K562 treated with DMSO at 1 percent for 12 hours (cell line): ENCODE results near the gene MORF4L2. TPM values are rescaled to one million over a fixed set of nuclear protein-coding genes. Genes with fewer than 3 reads are reported as not detected.

Source experiments
- total RNA-seq: library from RNA; unstranded; fragments of 300-600 nt; gene quantifications from 2 replicates; pipeline ENCODE4 v1.2.3, GENCODE V29; 2022; ENCODE audit not compliant: insufficient read depth

Gene MORF4L2, protein sequence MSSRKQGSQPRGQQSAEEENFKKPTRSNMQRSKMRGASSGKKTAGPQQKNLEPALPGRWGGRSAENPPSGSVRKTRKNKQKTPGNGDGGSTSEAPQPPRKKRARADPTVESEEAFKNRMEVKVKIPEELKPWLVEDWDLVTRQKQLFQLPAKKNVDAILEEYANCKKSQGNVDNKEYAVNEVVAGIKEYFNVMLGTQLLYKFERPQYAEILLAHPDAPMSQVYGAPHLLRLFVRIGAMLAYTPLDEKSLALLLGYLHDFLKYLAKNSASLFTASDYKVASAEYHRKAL
- total RNA-seq = 231 and 406 TPM in 2 replicates

DNA sequence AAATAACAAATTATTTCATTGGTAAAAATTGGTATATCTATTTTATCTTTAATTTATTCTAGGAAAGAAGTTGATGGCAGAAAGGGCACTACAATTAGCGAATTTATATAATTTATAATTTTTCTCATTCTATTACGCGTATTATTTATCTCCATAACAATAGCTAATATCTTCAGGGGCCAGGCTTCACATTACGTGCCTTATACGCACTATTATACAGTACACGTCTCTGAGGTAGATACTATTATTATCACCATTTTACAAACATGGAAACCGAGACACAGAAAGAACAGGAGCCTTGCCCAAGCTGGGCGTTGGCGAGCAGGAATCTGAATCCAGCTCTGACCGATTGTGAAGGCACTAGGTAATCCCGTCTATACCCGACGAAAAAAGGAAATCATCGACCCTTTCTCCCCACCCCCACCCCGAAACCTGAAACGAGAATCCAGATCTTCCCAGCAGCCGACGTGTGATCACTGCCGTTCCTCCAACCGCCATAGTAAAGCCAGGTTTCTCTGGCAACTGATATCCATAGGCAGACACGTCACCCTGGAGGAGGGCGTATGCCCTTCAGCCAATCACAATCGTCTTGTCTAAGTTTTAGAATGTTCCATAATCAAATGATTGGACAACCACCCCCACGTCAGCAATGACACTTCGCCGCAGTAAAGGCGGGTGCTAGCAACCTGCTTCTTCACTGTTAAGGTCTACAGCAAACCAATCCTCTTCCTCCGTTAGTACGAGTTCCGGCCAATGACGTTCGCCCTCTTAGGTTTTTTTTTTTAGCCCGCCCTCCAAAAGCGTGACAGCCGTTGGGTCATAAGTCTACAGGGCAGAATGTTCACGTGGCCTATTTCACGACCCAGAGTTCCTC, at the start of gene MORF4L2:
TSS of gene MORF4L2 (minus strand) at position 501 of the 874 bp plus-strand sequence. CDS start 9,672 bp downstream, outside the sequence.

GRCh38 chrX:103710609-103711008, 24.1 kb upstream of the MORF4L2 start, which contains the start of gene TMEM31:
TMEM31 (plus strand) TSS chrX:103710909; CDS start chrX:103712259, 1,350 bp downstream.

DNA sequence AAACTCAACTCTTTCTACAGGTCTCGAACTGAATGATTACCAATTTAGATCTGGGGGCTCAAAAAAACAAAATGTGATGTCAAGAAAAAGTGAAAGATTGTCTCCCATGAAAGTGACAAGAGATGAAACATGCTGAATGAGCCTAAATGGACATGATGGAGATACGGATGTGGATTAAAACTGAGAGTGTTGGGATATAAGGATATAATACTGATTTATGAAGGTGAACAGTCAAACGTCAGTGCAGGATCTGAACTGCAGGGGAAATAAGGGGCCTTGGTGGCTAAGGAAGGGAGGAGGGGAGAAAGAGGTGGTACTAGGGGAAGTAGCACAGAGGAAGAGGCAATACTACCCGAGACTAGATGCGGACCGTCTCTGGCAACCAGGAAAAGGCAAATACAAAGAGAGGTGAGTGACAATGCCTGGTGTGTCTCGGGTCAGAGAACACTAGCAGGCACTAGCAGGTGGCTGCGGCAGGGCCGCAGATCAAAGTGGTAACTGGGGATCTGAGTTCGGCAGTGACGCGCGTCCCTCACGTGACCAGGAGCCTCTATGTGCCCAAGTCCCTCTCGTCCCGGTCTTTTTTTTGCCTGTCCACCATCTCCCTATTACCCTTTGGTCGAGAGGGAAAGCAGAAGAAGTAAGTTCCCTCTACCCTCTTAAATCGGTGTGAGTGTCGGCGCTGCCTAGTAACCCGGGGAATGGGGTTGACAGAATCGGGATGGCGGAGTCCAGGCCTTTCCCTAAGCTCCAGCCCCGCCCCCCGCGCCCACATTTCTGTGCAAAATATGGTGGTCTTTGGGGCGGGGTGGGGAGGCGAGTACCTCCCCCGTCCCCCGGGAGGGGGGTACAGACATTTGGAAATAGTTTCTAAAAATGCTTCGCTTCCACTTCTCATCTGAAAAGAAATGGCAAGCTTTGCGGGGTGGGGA, 57.8 kb downstream of the MORF4L2 start, which contains the start of gene TCEAL1:
TSS of gene TCEAL1 (plus strand) at position 590 of the 932 bp plus-strand sequence. CDS start 942 bp downstream, outside the sequence.

Other genes starting within 250 kb of the MORF4L2 start
- gene RAB40A, start 167.2 kb downstream of the MORF4L2 start, total RNA-seq = 0.33 TPM in 1 of 2 replicates, not detected in the other
- 6.5 and 7.8 TPM in 2 replicates for gene TCEAL4, start 101.2 kb downstream of the MORF4L2 start, total RNA-seq
- gene TCEAL3, start 78.7 kb downstream of the MORF4L2 start, total RNA-seq = not detected in 2 replicates
- gene TCEAL1, start 57.7 kb downstream of the MORF4L2 start, total RNA-seq = 3.4 and 4.3 TPM in 2 replicates
- gene TMEM31, start 24.2 kb upstream of the MORF4L2 start, total RNA-seq = not detected in 2 replicates
- gene PLP1, start 90.1 kb upstream of the MORF4L2 start, total RNA-seq = not detected in 2 replicates
- gene RAB9B, start 145.6 kb upstream of the MORF4L2 start, total RNA-seq = not detected in 2 replicates